ENCODE data around the gene DEAF1.

DNA sequence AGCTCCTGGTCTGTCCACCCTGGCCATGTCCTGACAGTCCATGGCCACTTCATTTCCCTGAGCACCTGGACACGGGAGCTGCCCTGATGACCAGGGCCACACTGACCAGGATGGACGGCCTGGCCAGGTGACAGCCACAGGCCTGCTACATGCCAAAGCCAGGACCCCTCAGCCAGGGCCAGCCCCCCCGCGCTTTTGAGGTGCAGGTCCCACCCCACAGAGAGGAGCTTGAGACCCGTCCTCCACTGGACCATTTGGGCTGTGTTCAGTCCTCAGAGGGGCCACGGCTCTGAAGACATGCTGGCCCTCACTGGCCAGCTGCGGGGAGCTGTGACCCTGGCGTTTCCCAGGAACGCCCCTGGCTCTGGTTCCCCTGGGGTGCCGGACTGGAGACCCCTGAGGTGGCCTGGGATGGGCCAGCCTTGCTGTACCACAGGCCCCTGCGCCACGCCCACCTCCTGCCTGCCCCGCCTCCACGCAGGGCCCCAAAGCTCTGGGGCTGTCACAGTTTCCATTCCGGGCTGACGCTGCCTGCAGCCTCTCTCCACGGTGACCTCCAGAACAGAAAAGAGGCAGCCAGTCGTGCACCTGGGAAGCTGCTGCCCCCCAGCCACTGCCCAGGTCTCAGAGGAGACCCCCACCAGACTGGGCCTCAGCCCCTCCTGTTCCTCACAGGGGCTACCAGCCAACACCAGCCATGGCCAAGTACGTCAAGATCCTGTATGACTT is 29.2 kb upstream of the DEAF1 start:
- TF ChIP-seq, protein P1, sequence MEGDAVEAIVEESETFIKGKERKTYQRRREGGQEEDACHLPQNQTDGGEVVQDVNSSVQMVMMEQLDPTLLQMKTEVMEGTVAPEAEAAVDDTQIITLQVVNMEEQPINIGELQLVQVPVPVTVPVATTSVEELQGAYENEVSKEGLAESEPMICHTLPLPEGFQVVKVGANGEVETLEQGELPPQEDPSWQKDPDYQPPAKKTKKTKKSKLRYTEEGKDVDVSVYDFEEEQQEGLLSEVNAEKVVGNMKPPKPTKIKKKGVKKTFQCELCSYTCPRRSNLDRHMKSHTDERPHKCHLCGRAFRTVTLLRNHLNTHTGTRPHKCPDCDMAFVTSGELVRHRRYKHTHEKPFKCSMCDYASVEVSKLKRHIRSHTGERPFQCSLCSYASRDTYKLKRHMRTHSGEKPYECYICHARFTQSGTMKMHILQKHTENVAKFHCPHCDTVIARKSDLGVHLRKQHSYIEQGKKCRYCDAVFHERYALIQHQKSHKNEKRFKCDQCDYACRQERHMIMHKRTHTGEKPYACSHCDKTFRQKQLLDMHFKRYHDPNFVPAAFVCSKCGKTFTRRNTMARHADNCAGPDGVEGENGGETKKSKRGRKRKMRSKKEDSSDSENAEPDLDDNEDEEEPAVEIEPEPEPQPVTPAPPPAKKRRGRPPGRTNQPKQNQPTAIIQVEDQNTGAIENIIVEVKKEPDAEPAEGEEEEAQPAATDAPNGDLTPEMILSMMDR (IDR thresholded peaks at IDR 0.05 in 2 of 3, conservative IDR thresholded peaks at IDR 0.05 in 1 of 3; ENCODE audit: insufficient read depth in 2 of 3, low read depth in 1 of 3, low read length in 3 of 3): no peak
- TF ChIP-seq, protein P2, sequence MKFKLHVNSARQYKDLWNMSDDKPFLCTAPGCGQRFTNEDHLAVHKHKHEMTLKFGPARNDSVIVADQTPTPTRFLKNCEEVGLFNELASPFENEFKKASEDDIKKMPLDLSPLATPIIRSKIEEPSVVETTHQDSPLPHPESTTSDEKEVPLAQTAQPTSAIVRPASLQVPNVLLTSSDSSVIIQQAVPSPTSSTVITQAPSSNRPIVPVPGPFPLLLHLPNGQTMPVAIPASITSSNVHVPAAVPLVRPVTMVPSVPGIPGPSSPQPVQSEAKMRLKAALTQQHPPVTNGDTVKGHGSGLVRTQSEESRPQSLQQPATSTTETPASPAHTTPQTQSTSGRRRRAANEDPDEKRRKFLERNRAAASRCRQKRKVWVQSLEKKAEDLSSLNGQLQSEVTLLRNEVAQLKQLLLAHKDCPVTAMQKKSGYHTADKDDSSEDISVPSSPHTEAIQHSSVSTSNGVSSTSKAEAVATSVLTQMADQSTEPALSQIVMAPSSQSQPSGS (CRISPR knock-in tag; IDR thresholded peaks at IDR 0.05): no peak
- no peak for TF ChIP-seq POLR2G (IDR thresholded peaks at IDR 0.05; ENCODE audit: low read depth, low read length)
- no peak for TF ChIP-seq BHLHE40 (IDR thresholded peaks at IDR 0.05; ENCODE audit: low read length)
- TF ChIP-seq JUN (IDR thresholded peaks at IDR 0.05; ENCODE audit: borderline replicate concordance, low read depth, low read length): no peak
- no peak for TF ChIP-seq JUN (CRISPR knock-in tag; IDR thresholded peaks at IDR 0.05; ENCODE audit: borderline replicate concordance)
- TF ChIP-seq, protein P3, sequence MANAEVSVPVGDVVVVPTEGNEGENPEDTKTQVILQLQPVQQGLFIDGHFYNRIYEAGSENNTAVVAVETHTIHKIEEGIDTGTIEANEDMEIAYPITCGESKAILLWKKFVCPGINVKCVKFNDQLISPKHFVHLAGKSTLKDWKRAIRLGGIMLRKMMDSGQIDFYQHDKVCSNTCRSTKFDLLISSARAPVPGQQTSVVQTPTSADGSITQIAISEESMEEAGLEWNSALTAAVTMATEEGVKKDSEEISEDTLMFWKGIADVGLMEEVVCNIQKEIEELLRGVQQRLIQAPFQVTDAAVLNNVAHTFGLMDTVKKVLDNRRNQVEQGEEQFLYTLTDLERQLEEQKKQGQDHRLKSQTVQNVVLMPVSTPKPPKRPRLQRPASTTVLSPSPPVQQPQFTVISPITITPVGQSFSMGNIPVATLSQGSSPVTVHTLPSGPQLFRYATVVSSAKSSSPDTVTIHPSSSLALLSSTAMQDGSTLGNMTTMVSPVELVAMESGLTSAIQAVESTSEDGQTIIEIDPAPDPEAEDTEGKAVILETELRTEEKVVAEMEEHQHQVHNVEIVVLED (CRISPR knock-in tag; IDR thresholded peaks at IDR 0.05): no peak
- no peak for TF ChIP-seq KAT7 (CRISPR knock-in tag; IDR thresholded peaks at IDR 0.05; ENCODE audit: borderline replicate concordance)
- TF ChIP-seq, protein P4, sequence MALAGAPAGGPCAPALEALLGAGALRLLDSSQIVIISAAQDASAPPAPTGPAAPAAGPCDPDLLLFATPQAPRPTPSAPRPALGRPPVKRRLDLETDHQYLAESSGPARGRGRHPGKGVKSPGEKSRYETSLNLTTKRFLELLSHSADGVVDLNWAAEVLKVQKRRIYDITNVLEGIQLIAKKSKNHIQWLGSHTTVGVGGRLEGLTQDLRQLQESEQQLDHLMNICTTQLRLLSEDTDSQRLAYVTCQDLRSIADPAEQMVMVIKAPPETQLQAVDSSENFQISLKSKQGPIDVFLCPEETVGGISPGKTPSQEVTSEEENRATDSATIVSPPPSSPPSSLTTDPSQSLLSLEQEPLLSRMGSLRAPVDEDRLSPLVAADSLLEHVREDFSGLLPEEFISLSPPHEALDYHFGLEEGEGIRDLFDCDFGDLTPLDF (CRISPR knock-in tag; IDR thresholded peaks at IDR 0.05): no peak
- TF ChIP-seq TAL1 (IDR thresholded peaks at IDR 0.05): no peak
